GM18511 (cell line): ENCODE measurements around the gene IFT27.
"Not testable (repeated sequence)": the region's sequence is repeated elsewhere in the genome, so short reads cannot be mapped to it uniquely, and the experiment has no call there.

Experiments used
- ATAC-seq: cut with Tn5 transposase; IDR thresholded peaks from one replicate; pipeline ENCODE4 v1.9.1; 2021; ENCODE audit warnings: mild to moderate bottlenecking, moderate library complexity; ENCODE audit not compliant: unreplicated experiment

IFT27 gene

GRCh38 chr22:36746375-36746970 is 29.4 kb downstream of the IFT27 start:
- ATAC-seq = no peak

GRCh38 chr22:36745301-36745995 is 30.5 kb downstream of the IFT27 start:
- no peak for ATAC-seq

DNA sequence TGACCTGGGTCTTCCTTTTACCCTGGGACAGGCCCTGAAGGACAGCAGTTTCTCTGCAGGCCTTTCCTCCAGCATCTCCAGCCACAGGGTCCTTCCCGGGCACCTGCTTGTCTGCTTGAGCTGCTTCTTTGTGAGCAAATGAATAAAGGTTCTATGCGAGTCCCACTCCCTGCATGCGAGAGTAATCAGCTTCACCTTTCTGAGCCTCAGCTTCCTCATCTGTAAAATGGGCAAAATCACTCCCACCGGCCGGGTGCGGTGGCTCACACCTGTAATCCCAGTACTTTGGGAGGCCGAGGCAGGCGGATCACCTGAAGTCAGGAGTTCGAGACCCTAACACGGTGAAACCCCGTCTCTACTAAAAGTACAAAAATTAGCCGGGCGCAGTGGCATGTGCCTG is 31.1 kb downstream of the IFT27 start:
- no peak for ATAC-seq

- no peak for ATAC-seq
Observed at GRCh38 chr22:36744413-36744765, 31.5 kb downstream of the IFT27 start.

GRCh38 chr22:36743591-36744412 is 32.1 kb downstream of the IFT27 start:
- ATAC-seq = no peak

- no peak for ATAC-seq
Observed at GRCh38 chr22:36743011-36743410, 32.9 kb downstream of the IFT27 start.

DNA sequence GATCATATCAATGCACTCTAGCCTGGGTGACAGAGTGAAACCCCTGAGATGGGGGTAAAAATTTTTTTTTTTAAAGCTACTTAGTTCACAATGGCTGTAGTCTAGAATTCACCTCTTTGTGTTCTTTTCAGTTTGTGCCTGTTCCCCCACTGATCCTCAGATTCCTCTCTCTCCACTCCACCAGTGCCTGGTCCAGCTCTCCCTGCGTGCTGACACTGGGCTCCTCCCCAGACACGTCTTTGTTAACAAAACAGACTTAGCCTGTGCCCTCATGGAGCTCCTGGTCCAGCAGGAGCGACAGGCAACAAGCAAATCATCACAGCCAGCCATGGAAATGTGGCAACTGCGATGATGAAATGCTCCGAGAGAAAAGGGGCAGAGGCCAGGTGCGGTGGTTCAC is 34.0 kb downstream of the IFT27 start:
- ATAC-seq = no peak

DNA sequence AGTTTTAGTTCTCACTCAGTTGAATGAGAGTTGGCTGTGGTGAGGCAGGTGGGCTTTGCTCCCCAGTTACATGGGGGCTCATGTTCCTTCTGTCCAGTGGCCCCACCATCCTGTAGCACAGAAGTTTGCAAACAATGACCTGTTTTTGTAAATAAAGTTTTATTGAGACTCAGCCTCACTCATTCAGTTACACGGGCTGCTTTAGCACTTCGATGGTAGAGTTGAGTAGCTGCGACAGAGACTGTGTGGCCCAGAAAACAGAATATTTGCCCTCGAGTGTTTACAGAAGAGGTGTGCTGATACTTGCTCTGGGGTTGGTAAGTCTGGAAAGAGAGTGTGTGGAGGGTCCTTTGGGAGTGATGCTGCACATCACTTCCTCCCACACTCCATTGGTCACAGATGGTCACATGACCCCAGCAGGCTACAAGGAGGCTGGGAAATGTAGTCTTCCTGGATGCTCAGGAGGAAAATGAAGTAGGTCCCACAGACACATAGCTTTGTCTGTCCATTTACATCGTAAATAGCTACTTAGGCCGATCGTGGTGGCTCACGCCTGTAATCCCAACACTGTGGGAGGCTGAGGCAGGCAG is 34.6 kb downstream of the IFT27 start:
- ATAC-seq = no peak

- no peak for ATAC-seq
Observed at GRCh38 chr22:36740716-36741115, 35.2 kb downstream of the IFT27 start.

- no peak for ATAC-seq
Observed at GRCh38 chr22:36739185-36739584, 36.7 kb downstream of the IFT27 start.

DNA sequence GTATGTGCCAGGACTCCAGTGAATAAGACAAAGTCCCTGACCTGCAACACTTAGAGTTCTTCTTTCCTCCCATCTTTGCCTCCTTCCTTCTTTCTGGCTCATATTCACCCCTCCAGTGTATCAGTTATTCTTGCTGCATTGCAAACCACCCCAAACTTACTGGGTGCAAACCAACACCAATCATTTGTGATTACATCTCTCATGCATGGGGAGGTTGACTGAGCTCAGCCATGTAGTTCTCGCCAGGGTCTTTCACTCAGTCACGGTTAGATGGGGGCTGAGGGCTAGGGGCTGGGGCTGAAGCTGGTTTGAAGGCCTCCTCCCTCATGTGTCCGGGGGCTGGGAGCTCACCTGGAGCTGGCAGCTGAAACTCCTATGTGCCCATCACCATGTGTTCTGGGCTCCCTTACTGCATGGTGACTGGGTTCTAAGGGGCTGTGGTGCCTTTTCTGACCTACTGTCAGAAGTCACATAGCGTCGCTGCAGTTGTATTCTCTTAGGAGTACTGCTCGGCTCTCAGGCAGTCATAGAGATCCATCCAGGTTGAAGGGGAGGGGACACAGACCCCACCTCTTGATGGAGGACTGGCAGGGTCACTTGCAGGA is 37.4 kb downstream of the IFT27 start:
- no peak for ATAC-seq

- ATAC-seq = no peak
Observed at GRCh38 chr22:36737776-36738175, 38.1 kb downstream of the IFT27 start.

DNA sequence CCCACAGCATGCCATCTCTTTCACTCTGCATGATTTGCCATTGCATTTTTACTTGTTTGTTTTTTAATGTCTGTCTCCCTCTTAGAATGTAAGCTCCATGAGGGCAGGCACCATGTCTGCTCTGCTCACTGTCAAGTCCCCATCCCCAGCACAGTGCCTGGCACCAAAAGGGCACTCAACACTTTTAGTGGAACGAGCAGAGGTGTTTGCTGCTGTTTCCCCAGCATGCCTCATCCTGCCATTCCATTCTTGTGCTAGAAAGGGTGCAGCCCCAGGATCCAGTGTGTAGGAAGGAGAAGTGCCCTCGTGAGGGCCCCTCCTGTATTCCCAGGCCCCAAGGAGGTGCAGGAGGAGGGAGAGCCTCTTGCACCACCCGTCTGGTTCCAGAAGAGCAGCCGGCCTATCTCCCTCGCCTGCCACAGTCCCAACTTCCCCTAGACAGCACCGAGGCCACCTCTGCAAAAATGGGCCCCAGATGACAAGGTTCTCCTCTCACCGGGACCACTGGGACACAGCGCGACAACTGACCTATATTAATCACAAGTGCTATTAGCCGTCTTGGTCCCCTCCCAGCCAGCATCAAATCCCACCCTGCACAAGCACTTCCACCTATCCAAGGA is 39.1 kb downstream of the IFT27 start:
- ATAC-seq = no peak

DNA sequence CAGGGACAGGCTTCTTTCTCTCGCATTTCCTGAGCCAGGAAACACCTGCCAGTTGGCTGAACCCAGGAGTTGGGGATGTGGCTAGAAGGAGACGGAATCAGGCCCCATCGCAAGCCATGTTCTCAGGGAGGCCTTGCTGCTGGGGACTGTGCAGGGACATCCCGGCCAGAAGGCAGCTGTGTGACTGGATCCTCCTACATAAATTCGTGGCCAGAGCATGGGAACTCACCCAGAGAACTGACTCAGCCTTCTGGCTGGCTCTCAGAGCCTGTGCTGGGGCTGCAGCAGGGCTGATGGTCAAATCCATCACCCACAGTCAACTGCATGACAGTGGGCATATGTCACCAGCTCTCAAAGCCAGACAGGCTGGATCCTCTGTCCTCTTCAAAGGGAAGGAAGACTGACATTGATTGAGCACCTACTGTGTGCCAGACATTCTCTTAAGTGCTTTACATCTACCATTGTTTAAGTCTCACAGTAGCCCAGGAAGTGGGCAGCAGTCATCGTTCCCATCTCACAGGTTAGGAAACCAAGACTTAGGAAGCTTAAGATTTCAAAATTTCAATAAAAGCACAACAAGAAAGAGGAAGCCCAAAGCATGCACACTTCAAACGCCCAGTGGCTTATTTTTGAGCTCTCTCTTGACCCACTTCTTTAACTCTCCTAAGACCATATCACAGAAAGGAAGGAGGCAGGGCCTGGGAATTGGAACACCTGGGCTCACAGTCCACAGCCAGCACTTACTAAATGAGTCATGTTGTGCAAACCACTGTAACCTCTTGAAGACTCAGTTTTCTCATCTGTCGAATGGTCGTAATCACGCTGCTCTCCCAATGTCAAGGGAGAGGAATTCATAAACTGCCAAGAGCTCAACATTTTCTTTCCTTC is 41.5 kb downstream of the IFT27 start:
- no peak for ATAC-seq

DNA sequence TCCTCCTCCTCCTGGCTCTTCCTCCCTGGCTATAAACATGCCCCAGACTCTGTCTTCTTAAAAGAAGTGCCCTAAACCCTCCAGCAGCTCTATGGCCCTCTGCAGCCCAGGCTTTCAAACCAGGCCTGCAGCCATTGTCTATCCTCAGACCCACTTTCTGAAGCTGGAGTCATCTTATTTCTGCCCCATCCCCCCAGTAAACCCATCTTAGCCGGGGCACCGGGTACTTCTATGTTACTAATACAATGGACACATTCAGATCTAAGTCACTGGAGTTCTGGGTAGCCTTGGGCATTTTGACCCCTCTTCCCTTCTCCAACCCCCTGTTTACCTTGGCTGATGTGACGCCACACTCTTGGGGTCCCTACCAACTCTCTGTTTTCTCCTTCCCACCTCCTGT is 42.6 kb downstream of the IFT27 start:
- ATAC-seq = no peak

DNA sequence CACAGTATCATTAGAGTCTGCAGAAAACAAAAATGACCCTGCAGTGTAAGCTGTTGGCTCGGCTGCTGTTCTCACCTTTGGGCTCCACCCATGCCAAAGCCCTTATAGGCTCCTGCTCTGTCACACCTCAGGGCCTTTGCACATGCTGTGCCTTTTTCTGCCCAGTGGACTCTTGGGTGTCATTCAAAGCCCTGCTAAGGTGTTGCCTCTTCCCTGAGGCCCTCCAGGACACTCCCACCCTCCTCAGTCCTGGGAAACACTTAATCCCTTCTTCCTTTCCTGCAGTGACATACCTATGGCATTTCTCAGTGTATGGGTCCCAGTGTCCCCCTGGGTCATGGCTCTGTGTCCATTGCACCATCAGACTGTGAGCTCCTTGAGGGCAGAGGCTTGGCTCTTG is 43.3 kb downstream of the IFT27 start:
- ATAC-seq = no peak

GRCh38 chr22:36731916-36732315 is 44.0 kb downstream of the IFT27 start:
- no peak for ATAC-seq

GRCh38 chr22:36731321-36731720 is 44.6 kb downstream of the IFT27 start:
- ATAC-seq = not testable (repeated sequence)

DNA sequence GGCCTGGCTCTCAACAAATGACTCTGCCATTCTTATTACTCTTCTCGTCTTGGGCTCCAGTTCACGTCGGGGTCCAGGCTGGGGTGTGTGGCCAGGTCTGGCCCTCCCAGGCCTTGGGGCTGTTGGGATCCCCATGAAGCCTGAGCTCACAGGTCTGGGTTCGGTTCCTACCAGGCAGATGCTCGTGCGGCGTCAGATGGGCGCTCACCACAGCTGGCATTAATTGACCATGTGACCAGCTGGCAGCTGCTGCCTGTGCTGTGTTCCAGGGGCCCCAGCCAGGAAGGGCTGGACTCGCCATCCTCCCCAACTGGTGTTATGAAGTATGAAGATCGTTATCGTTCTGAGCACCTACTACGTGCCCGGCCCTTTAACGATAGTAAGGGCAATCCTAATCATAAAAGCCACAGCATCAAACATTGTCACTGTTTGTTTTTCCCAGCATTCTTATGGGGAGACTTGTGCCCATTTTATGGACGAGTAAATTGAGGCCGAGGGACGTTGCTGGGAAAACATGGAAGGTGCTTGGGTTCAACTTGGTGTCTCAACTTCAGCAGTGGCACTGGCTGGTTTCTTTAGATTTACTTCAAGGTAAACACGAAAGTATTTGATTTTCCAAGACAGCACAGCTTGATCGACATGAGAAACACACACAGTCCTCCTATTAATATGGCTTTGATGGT is 45.6 kb downstream of the IFT27 start:
- ATAC-seq = no peak
